Mesenchymal stem cell (in vitro differentiated cells and primary cell): ENCODE measurements around the gene NDUFAF8.
A peak's percentile ranks its signal among the peaks of the same experiment; 100 is the strongest.

Experiments
- DNase-seq: peaks from one replicate; pipeline ENCODE4 v3.0.0-alpha.2; 2013
- H2AFZ ChIP-seq: one replicate; pipeline ENCODE4 v1.6.1; 2013; ENCODE audit warnings: low read depth, mild to moderate bottlenecking, control low read depth, inconsistent platforms, low read length, moderate library complexity
- H2AK5ac ChIP-seq: 2 replicates; pipeline ENCODE4 v1.6.1; 2013; ENCODE audit warnings: low read length, moderate library complexity, mild to moderate bottlenecking, inconsistent platforms; ENCODE audit not compliant: severe bottlenecking
- H2BK120ac ChIP-seq: one replicate; pipeline ENCODE4 v1.6.1; 2013; ENCODE audit warnings: low read depth, mild to moderate bottlenecking, inconsistent platforms, low read length, moderate library complexity
- H2BK12ac ChIP-seq, 2 experiments: one replicate each; pipeline ENCODE4 v1.6.1; 2013; ENCODE audit warnings: inconsistent platforms in 2 of 2, low read length in 2 of 2, mild to moderate bottlenecking in 2 of 2, moderate library complexity in 2 of 2, control low read depth in 1 of 2
- H2BK15ac ChIP-seq: one replicate; pipeline ENCODE4 v1.6.1; 2013; ENCODE audit warnings: mild to moderate bottlenecking, low read depth, inconsistent platforms; ENCODE audit not compliant: poor library complexity, severe bottlenecking
- H2BK5ac ChIP-seq: 2 replicates; pipeline ENCODE4 v1.6.1; 2013; ENCODE audit warnings: low read depth, mild to moderate bottlenecking, low read length, control low read depth, inconsistent platforms; ENCODE audit not compliant: poor library complexity, severe bottlenecking
- H3K14ac ChIP-seq, 2 experiments: one replicate each; pipeline ENCODE4 v1.6.1; 2013; ENCODE audit warnings: inconsistent platforms in 2 of 2, low read length in 2 of 2, control low read depth in 1 of 2, mild to moderate bottlenecking in 1 of 2, moderate library complexity in 1 of 2
- H3K18ac ChIP-seq, 2 experiments: one replicate each; pipeline ENCODE4 v1.6.1; 2013; ENCODE audit warnings: inconsistent platforms in 2 of 2, low read length in 2 of 2, control low read depth in 1 of 2, low read depth in 1 of 2, mild to moderate bottlenecking in 1 of 2
- H3K23ac ChIP-seq, 2 experiments: one replicate each; pipeline ENCODE4 v1.6.1; 2013; ENCODE audit warnings: inconsistent platforms in 2 of 2, low read length in 2 of 2, mild to moderate bottlenecking in 2 of 2, moderate library complexity in 2 of 2, control low read depth in 1 of 2
- H3K27ac ChIP-seq: 2 replicates; pipeline ENCODE4 v1.5.1; 2013; ENCODE audit warnings: mild to moderate bottlenecking, moderate library complexity, low read length, control low read depth, inconsistent platforms; ENCODE audit not compliant: poor library complexity, severe bottlenecking
- H3K27me3 ChIP-seq, 2 experiments: 2 replicates each; pipeline versions ENCODE4 v1.6.1 to v1.7.0; 2013; ENCODE audit warnings: low read length in 2 of 2, mild to moderate bottlenecking in 2 of 2, moderate library complexity in 2 of 2, control low read depth in 1 of 2, inconsistent platforms in 1 of 2; ENCODE audit not compliant: control insufficient read depth in 1 of 2, insufficient read depth in 1 of 2
- H3K36me3 ChIP-seq, 2 experiments: 2 replicates each; pipeline versions ENCODE4 v1.6.1 to v1.7.0; 2013; ENCODE audit warnings: low read length in 2 of 2, control low read depth in 1 of 2, inconsistent platforms in 1 of 2, low read depth in 1 of 2, mild to moderate bottlenecking in 1 of 2; ENCODE audit not compliant: insufficient read depth in 2 of 2, control insufficient read depth in 1 of 2
- H3K4ac ChIP-seq, 2 experiments: one replicate each; pipeline ENCODE4 v1.6.1; 2013; ENCODE audit warnings: inconsistent platforms in 2 of 2, low read length in 2 of 2, mild to moderate bottlenecking in 2 of 2, moderate library complexity in 2 of 2, control low read depth in 1 of 2, low read depth in 1 of 2
- H3K4me1 ChIP-seq: 2 replicates; pipeline ENCODE4 v1.6.1; 2013; ENCODE audit warnings: low read depth, low read length, control low read depth; ENCODE audit not compliant: control insufficient read depth, insufficient read depth
- H3K4me2 ChIP-seq: 2 replicates; pipeline ENCODE4 v1.6.1; 2013; ENCODE audit warnings: low read length, mild to moderate bottlenecking, inconsistent platforms; ENCODE audit not compliant: poor library complexity, severe bottlenecking
- H3K4me3 ChIP-seq, 2 experiments: 2 replicates each; pipeline versions ENCODE4 v1.5.1 to v1.7.0; 2013; ENCODE audit warnings: low read length in 2 of 2, mild to moderate bottlenecking in 2 of 2, control low read depth in 1 of 2, low read depth in 1 of 2; ENCODE audit not compliant: insufficient read depth in 1 of 2
- H3K79me1 ChIP-seq: replicated peaks from 2 replicates; pipeline ENCODE4 v1.6.1; 2013; ENCODE audit warnings: mild to moderate bottlenecking, control low read depth, low read length, inconsistent platforms; ENCODE audit not compliant: poor library complexity, severe bottlenecking
- H3K9ac ChIP-seq: 2 replicates; pipeline ENCODE4 v1.7.0; 2013; ENCODE audit warnings: mild to moderate bottlenecking, low read length, moderate library complexity
- H3K9me3 ChIP-seq: 2 replicates; pipeline ENCODE4 v1.7.0; 2013; ENCODE audit warnings: mild to moderate bottlenecking, low read length; ENCODE audit not compliant: control insufficient read depth
- H4K8ac ChIP-seq: one replicate; pipeline ENCODE4 v1.6.1; 2013; ENCODE audit warnings: inconsistent platforms, mild to moderate bottlenecking, low read length, moderate library complexity
- H4K91ac ChIP-seq: one replicate; pipeline ENCODE4 v1.6.1; 2013; ENCODE audit warnings: mild to moderate bottlenecking, low read length, inconsistent platforms
- WGBS: methylation state at CpG from one replicate; pipeline ENCODE4 v1.1.7; 2013; ENCODE audit warnings: mixed read lengths; 5-methylcytosine and 5-hydroxymethylcytosine counted together

The NDUFAF8 gene

GRCh38 chr17:81234940-81235821 is 3.9 kb upstream of the NDUFAF8 start:
- Histone ChIP-seq H3K4ac (no peak overlapping the region), H2BK12ac (no peak overlapping the region), H4K91ac (no peak overlapping the region), H2AK5ac (no peak overlapping the region), H3K4me2 (no peak overlapping the region), H3K9me3 (no peaks in the 10 kb centered on the region), H3K36me3 (peaks cover 17 to 70% of the 10 kb centered on the region in 2 experiments), H3K18ac (no peak overlapping the region), H2BK5ac (no peak overlapping the region), H3K23ac (peak overlapping the region in 1 of 2 experiments; percentile 27), H3K4me1 (peaks cover 33% of the 10 kb centered on the region), H2BK120ac (no peak overlapping the region), H3K9ac (no peak overlapping the region), H3K4me3 (no peak overlapping the region), H2AFZ (no peak overlapping the region), H2BK15ac (no peak overlapping the region), H3K27me3 (no peaks in the 10 kb centered on the region), H3K14ac (peak overlapping the region in 1 of 2 experiments; percentile 19), H3K79me1 (peaks cover 63% of the 10 kb centered on the region), H3K27ac (no peak overlapping the region), H4K8ac (no peak overlapping the region)
- no peak for DNase-seq
- WGBS, result 73% methylated on average over 26 of the region's 26 CpGs

GRCh38 chr17:81235822-81236740 is 3.0 kb upstream of the NDUFAF8 start:
- H4K91ac ChIP-seq, result no peak overlapping the region
- H3K23ac ChIP-seq, result peak overlapping the region in 1 of 2 experiments; percentile 11

GRCh38 chr17:81236784-81237183 is 2.3 kb upstream of the NDUFAF8 start:
- H2BK12ac ChIP-seq, result no peak overlapping the region
- no peaks in the 10 kb centered on the region for H3K9me3 ChIP-seq
- no peaks in the 10 kb centered on the region for H3K27me3 ChIP-seq
- WGBS, result 98% methylated on average over 21 of the region's 21 CpGs
- peaks cover 75% of the 10 kb centered on the region for H3K79me1 ChIP-seq
- H3K4me1 ChIP-seq, result peaks cover 40% of the 10 kb centered on the region
- H2AK5ac ChIP-seq, result no peak overlapping the region
- no peak overlapping the region for H2BK120ac ChIP-seq
- no peak overlapping the region for H3K27ac ChIP-seq
- H3K4ac ChIP-seq, result no peak overlapping the region
- no peak overlapping the region for H2AFZ ChIP-seq
- no peak overlapping the region for H3K4me3 ChIP-seq
- no peak for DNase-seq
- H3K36me3 ChIP-seq, result peaks cover 12 to 66% of the 10 kb centered on the region in 2 experiments
- no peak overlapping the region for H3K23ac ChIP-seq
- no peak overlapping the region for H2BK5ac ChIP-seq
- no peak overlapping the region for H3K4me2 ChIP-seq
- peak overlapping the region; percentile 32 for H3K9ac ChIP-seq
- H4K8ac ChIP-seq, result no peak overlapping the region
- H3K18ac ChIP-seq, result no peak overlapping the region
- no peak overlapping the region for H4K91ac ChIP-seq
- H3K14ac ChIP-seq, result no peak overlapping the region
- H2BK15ac ChIP-seq, result no peak overlapping the region

More at GRCh38 chr17:81235822-81236740, 3.0 kb upstream of the NDUFAF8 start:
- Histone ChIP-seq H3K14ac (no peak overlapping the region), H3K79me1 (peaks cover 69% of the 10 kb centered on the region), H3K27me3 (no peaks in the 10 kb centered on the region), H2BK5ac (no peak overlapping the region), H4K8ac (no peak overlapping the region), H2BK12ac (no peak overlapping the region), H2BK120ac (no peak overlapping the region), H3K4me2 (no peak overlapping the region), H3K18ac (no peak overlapping the region), H3K4me3 (no peak overlapping the region), H2AK5ac (no peak overlapping the region), H2BK15ac (no peak overlapping the region), H2AFZ (no peak overlapping the region), H3K9ac (no peak overlapping the region), H3K27ac (no peak overlapping the region), H3K9me3 (no peaks in the 10 kb centered on the region), H3K4me1 (peaks cover 39% of the 10 kb centered on the region), H3K4ac (no peak overlapping the region), H3K36me3 (peaks cover 13 to 66% of the 10 kb centered on the region in 2 experiments)
- 92% methylated on average over 28 of the region's 32 CpGs for WGBS
- DNase-seq, result no peak
